ENCODE measurements around the gene FRMD5. TPM values are rescaled to one million over a fixed set of nuclear protein-coding genes. Genes with fewer than 3 reads are reported as not detected.
"Not testable (repeated sequence)": the region's sequence is repeated elsewhere in the genome, so short reads cannot be mapped to it uniquely, and the experiment has no call there.

The FRMD5 gene
- total RNA-seq, 4 donors from 2014 or later: 0.31 to 0.72 TPM; not detected in 2

GRCh38 chr15:43872416-43873020, 322.6 kb downstream of the FRMD5 start:
- Histone ChIP-seq H3K27ac (no peak overlapping the region), H3K4me1 (no peaks in the 10 kb centered on the region), H3K27me3 (no peaks in the 10 kb centered on the region), H3K9me3 (no peaks in the 10 kb centered on the region), H3K36me3 (peaks cover 2% of the 10 kb centered on the region), H3K4me3 (no peak overlapping the region)
- 65% methylated on average over 6 of the region's 6 CpGs for WGBS
- TF ChIP-seq POLR2AphosphoS5 (IDR thresholded peaks at IDR 0.05): no peak
- TF ChIP-seq CTCF (IDR thresholded peaks at IDR 0.05): peak in 1 of 2 donors; percentile 14
- peak in 1 of 2 donors; percentile 21 for DNase-seq (ENCODE audit: low spot score in 2 of 2)

GRCh38 chr15:43871835-43872234, 323.2 kb downstream of the FRMD5 start:
- no peak overlapping the region for H3K4me3 ChIP-seq
- H3K9me3 ChIP-seq: no peaks in the 10 kb centered on the region
- no peak overlapping the region for H3K27ac ChIP-seq
- no peaks in the 10 kb centered on the region for H3K4me1 ChIP-seq
- TF ChIP-seq EP300 (IDR thresholded peaks at IDR 0.05) (no peak), POLR2A (IDR thresholded peaks at IDR 0.05) (no peak), POLR2AphosphoS5 (IDR thresholded peaks at IDR 0.05) (no peak), CTCF (IDR thresholded peaks at IDR 0.05) (no peak)
- H3K27me3 ChIP-seq: no peaks in the 10 kb centered on the region
- DNase-seq (ENCODE audit: low spot score in 2 of 2): no peak
- WGBS: 97% methylated on average over 2 of the region's 2 CpGs
- no peaks in the 10 kb centered on the region for H3K36me3 ChIP-seq

DNA sequence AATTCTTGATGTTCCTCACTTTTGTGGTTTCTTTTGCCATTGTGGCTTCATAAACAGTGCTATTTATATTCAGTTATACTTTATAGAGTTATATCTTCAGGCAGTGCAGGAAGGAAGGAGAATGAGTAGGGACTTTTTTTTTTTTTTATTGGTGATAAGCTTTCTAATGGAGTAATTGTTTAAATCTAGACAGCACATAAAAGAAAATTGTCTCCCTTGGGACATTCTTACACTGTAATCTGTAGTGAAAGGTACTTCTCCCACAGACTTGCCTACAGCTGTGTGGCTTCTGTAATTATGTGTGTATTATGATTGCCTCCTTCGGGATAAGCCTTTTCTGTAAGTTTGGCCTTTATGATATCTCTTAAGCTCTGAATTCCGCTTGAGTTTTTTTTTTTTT, 326.7 kb downstream of the FRMD5 start:
- no peaks in the 10 kb centered on the region for H3K4me1 ChIP-seq
- no peak overlapping the region for H3K4me3 ChIP-seq
- H3K9me3 ChIP-seq: no peaks in the 10 kb centered on the region
- no peak overlapping the region for H3K27ac ChIP-seq
- H3K36me3 ChIP-seq: peaks cover 7% of the 10 kb centered on the region
- no peak for DNase-seq (ENCODE audit: low spot score in 2 of 2)
- 78% methylated on average over 2 of the region's 2 CpGs for WGBS
- no peaks in the 10 kb centered on the region for H3K27me3 ChIP-seq
- TF ChIP-seq POLR2A (IDR thresholded peaks at IDR 0.05) (no peak), EP300 (IDR thresholded peaks at IDR 0.05) (no peak), CTCF (IDR thresholded peaks at IDR 0.05) (no peak), POLR2AphosphoS5 (IDR thresholded peaks at IDR 0.05) (no peak)

GRCh38 chr15:43867096-43867495, 328.0 kb downstream of the FRMD5 start:
- WGBS: 90% methylated on average over 5 of the region's 5 CpGs
- H3K27ac ChIP-seq: no peak overlapping the region
- H3K4me1 ChIP-seq: no peaks in the 10 kb centered on the region
- no peaks in the 10 kb centered on the region for H3K27me3 ChIP-seq
- no peaks in the 10 kb centered on the region for H3K9me3 ChIP-seq
- TF ChIP-seq CTCF (IDR thresholded peaks at IDR 0.05) (no peak), EP300 (IDR thresholded peaks at IDR 0.05) (no peak), POLR2A (IDR thresholded peaks at IDR 0.05) (no peak), POLR2AphosphoS5 (IDR thresholded peaks at IDR 0.05) (no peak)
- H3K4me3 ChIP-seq: no peak overlapping the region
- DNase-seq (ENCODE audit: low spot score in 2 of 2): peak in 1 of 2 donors; percentile 34
- H3K36me3 ChIP-seq: peaks cover 13% of the 10 kb centered on the region

GRCh38 chr15:43866636-43867035, 328.4 kb downstream of the FRMD5 start:
- WGBS: 97% methylated on average over 10 of the region's 10 CpGs
- DNase-seq (ENCODE audit: low spot score in 2 of 2); H3K4me3 ChIP-seq; H3K27ac ChIP-seq; H3K27me3 ChIP-seq; H3K9me3 ChIP-seq; H3K4me1 ChIP-seq: not testable (repeated sequence)
- peaks cover 13% of the 10 kb centered on the region for H3K36me3 ChIP-seq

- no peak overlapping the region for H3K27ac ChIP-seq
- H3K9me3 ChIP-seq: no peaks in the 10 kb centered on the region
- no peaks in the 10 kb centered on the region for H3K4me1 ChIP-seq
- H3K4me3 ChIP-seq: no peak overlapping the region
- no peaks in the 10 kb centered on the region for H3K27me3 ChIP-seq
- H3K36me3 ChIP-seq: peaks cover 29% of the 10 kb centered on the region
- TF ChIP-seq POLR2AphosphoS5 (IDR thresholded peaks at IDR 0.05): no peak
- no peak for TF ChIP-seq CTCF (IDR thresholded peaks at IDR 0.05)
- TF ChIP-seq EP300 (IDR thresholded peaks at IDR 0.05): no peak
- TF ChIP-seq POLR2A (IDR thresholded peaks at IDR 0.05): no peak
- WGBS: 74% methylated on average over 4 of the region's 4 CpGs
- DNase-seq (ENCODE audit: low spot score in 2 of 2): no peak
Measured at GRCh38 chr15:43859546-43859945, 335.5 kb downstream of the FRMD5 start.
